ENCODE measurements around the gene CKAP2L. TPM values are rescaled to one million over a fixed set of nuclear protein-coding genes. Genes with fewer than 3 reads are reported as not detected.

The CKAP2L gene
- total and polyA plus RNA-seq, 9 of the 15 experiments (the other 6 are each of a cell fraction or from before 2014, with no cell fraction given), result 10.4 to 21.9 (median 14.2) TPM

- TF ChIP-seq SFPQ (IDR thresholded peaks at IDR 0.05; ENCODE audit: low read depth, low read length) (no peak), HEY1 (CRISPR knock-in tag; IDR thresholded peaks at IDR 0.05; ENCODE audit: borderline replicate concordance) (no peak), IRF9 (tag; IDR thresholded peaks at IDR 0.05) (no peak), ZNF12 (CRISPR knock-in tag; IDR thresholded peaks at IDR 0.05) (no peak), ZNF449 (CRISPR knock-in tag; IDR thresholded peaks at IDR 0.05) (no peak), CBX5 (IDR thresholded peaks at IDR 0.05; ENCODE audit: borderline replicate concordance, low read depth) (no peak), RCOR1 (IDR thresholded peaks at IDR 0.05; ENCODE audit: borderline replicate concordance in 1 of 2, low read depth in 2 of 2, low read length in 2 of 2) (peak in 1 of 2 experiments; percentile 69; a peak in 1 of 4 replicates), PHTF2 (CRISPR knock-in tag; IDR thresholded peaks at IDR 0.05) (no peak), PKNOX1 (IDR thresholded peaks at IDR 0.05) (peak; percentile 73), SMARCC2 (IDR thresholded peaks at IDR 0.05; ENCODE audit: low read depth) (no peak), RREB1 (CRISPR knock-in tag; IDR thresholded peaks at IDR 0.05) (no peak), MED1 (CRISPR knock-in tag; IDR thresholded peaks at IDR 0.05; ENCODE audit: borderline replicate concordance) (no peak), NR2C1 (IDR thresholded peaks at IDR 0.05) (no peak; the same call in 1 of the 2 replicates), NR2C1 (tag; IDR thresholded peaks at IDR 0.05) (no peak), EWSR1 (IDR thresholded peaks at IDR 0.05; ENCODE audit: borderline replicate concordance, low read depth, partially characterized antibody) (no peak), ZNF445 (CRISPR knock-in tag; IDR thresholded peaks at IDR 0.05; ENCODE audit: low read depth) (no peak), ETV1 (tag; conservative IDR thresholded peaks at IDR 0.05; ENCODE audit: low read depth) (no peak)
Measured at GRCh38 chr2:112788653-112789052, 24.2 kb upstream of the CKAP2L start (continued).
